ENCODE results near the gene RESF1. TPM values are rescaled to one million over a fixed set of nuclear protein-coding genes. Genes with fewer than 3 reads are reported as not detected.
"Not testable (repeated sequence)": the region's sequence is repeated elsewhere in the genome, so short reads cannot be mapped to it uniquely, and the experiment has no call there.

The RESF1 gene
- total RNA-seq, result 15.4 and 53.4 TPM in 2 replicates
- polyA plus RNA-seq (2012), result 2.3 TPM

DNA sequence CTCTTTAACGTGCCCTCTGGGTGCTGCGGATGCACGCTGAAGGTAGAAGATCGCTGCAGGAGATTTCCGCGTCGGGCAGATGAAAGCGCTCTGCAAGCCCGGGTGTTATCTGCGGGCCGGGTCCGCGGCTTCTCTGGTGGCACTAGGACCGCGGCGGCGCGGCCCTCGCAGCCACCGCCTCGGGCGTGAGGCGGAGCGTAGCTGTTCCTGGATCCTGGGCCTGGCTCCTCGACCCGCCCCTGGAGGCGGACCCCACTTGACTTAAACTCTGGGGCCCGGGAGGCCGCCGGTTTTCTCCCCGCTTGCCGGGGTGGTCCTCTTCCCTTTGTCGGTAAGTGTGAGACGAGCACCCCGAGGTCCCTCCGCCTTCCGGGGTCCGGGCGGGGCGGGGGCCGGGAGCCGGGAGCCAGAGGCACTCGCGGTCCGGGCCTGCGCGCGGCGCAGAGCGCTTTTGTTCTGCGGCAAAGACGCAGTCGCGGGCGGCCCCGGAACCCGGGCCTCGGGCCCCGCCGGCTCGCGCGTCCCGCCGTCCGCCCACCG lies at the start of gene RESF1:
TSS of gene RESF1 (plus strand) at position 255 of the 540 bp plus-strand sequence. CDS start 21,541 bp downstream, outside the sequence.
- peak; percentile 90 for DNase-seq (ENCODE audit: low read depth)

DNA sequence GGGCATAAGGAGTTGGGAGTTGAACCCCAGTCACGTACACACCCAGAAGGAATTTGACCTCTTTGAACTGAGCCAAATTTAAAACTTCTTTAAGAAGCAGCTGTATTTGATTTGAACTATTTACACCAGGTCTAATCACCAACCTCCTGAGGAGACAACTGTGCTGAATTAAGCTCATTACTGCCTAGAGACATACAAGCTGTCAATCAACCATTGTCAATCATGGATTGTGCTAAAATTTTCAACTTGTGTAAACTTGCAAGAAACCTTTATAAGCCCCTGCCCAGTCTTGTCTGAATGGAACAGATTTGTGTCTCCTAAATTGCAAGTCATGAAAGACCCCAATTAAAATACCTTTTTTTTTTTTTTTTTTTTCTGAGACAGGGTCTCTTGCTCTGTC lies 44.3 kb upstream of the RESF1 start:
- no peak for DNase-seq (ENCODE audit: low read depth)

DNA sequence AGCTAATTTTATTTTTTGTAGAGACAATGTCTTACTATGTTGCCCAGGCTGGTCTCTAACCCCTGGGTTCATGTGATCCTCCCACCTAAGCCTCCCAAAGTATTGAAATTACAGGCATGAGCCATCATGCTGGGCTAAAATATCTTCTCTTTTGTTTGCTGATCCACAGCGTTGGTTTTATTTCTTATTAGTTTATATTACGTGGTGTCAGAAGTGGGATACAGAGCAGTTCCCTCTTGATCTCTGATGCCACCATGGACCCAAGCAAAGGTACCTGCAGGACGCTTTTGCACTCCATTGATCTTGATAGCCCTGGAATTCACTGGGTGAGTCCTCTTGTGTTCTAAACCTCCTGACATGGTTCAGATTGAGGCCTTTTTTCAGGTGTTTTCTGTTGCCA lies 43.8 kb upstream of the RESF1 start:
- DNase-seq (ENCODE audit: low read depth), result no peak

- peak; percentile 18 for DNase-seq (ENCODE audit: low read depth)
Observed at GRCh38 chr12:31922341-31923062, 36.7 kb upstream of the RESF1 start.

DNA sequence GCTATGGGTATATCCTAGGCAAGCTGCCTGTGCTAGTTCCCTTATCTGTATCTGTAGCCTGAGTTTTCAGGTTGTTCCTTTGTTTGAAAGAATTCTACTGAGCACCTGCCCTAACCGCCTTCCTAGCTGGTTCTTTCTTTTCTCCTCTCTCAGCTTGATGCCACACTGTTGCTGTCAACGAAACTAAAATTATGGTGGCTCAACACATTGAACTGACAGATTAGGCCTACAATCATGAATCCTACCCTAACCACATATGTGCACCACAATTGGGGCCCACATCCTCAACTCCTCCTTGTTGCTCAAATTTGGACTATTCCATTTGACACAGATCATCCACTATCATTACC lies 36.2 kb upstream of the RESF1 start:
- DNase-seq (ENCODE audit: low read depth), result no peak

DNA sequence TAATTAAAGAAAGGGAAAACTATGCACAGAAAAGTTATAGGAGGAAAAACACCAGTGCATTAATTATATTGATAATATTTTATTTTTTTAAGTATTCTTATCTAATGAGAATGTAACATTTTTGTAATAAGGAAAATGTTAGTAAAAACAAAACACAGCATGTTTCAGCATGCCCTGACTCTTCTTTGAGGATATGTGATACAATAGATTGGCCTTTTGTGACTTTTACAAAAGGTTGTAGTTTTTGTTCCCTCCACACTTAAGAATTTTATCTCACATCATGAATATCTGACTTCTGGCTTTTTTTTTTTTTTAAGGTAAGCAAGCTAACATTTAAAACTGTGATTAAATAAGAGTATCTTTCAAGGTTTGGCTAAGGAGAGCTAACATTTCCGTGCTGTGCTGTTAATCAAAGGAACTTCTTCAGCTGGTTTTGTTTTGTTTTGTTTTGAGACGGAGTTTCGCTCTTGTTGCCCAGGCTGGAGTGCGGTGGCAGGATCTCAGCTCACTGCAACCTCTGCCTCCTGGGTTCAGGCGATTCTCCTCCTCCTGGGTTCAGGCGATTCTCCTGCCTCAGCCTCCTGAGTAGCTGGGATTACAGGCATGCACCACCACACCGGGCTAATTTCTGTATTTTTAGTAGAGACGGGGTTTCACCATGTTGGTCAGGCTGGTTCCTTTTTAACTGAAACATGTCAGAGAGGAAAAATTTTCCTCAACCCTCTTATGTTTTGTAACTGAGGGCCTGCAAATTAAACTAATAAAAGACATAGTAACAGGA lies 30.8 kb upstream of the RESF1 start:
- DNase-seq (ENCODE audit: low read depth), result no peak

DNA sequence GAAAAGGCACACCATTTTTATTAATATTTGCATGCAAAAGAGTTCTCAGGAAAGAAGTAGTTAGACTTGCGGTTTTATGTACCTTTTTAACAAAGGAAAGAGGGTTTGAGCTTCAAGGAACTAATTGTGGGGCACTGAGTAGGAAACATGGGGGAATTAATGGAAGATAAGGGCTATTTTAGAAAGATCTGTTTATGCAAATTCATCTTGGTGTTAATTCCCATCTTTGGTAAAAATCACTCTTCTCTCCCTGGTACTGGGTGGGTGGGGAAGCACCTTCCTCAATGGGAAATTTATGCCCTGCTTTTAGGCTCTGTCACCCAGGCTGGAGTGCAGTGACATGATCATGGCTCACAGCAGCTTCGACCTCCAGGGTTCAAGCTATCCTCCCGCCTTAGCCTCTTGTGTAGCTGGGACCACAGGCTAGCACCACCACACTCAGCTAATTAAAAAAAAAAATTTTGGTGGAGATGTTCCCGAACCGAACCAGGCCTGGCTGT lies 30.1 kb upstream of the RESF1 start:
- DNase-seq (ENCODE audit: low read depth), result no peak

- DNase-seq (ENCODE audit: low read depth), result no peak
Observed at GRCh38 chr12:31931796-31932715, 27.2 kb upstream of the RESF1 start.

DNA sequence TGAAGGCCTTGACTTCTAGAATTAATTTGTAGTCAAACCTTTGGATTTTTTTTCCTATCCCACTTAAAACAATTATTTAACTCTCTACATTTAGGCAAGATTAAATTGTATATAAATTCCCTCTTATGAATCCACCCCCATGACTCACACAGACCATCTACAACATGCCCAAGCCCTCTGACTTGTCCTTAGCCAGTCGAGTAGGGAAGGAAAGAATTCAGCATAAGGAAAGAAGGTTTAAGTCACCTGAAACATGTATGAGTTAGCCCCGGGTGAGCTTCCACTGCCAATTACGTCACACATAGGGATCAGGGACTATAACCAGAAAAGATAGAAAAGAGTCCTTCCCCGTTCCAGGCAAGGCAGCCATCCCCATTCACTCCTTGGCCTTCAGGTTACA lies 14.9 kb upstream of the RESF1 start:
- DNase-seq (ENCODE audit: low read depth), result no peak

DNA sequence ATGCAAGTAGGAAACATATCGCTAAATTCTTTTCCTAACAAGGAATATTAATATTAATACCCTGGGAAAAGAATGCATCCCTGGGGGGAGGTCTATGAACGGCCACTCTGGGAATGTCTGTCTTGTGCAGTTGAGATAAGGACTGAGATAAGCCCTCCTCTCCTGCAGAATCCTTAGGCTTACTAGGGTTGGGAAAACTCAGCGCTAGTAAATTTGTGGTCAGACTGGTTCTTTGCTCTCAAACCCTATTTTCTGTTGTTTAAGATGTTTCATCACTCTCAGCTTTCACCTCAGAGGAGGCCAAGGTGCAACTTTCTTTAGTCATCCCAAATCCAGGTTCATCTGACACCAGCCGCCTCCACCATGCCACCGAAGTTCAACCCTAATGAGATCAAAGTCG lies 11.2 kb upstream of the RESF1 start:
- DNase-seq (ENCODE audit: low read depth), result no peak

DNA sequence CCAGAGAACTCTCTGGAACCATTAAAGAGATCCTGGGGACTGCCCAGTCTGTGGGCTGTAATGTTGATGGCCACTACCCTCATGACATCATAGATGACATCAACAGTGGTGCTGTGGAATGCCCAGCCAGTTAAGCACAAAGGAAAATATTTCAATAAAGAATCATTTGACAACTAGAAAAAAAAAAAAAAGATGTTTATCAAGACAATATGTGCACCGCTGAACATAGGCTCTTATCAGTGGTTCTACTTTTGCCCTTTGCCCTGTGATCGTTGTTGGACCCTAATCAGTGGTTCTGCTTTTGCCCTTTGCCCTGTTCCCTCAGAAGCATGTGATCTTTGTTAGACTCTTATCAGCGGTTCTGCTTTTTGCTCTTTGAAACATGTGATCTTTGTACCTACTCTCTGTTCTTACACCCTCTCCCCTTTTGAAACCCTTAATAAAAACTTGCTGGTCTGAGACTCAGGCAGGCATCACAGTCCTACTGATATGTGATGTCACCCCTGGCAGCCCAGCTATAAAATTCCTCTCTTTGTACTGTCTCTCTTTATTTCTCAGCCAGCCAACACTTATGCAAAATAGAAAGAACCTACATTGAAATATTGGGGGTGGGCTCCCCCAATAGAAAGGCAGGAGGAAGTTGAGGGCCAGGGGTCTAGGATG lies 10.4 kb upstream of the RESF1 start:
- not testable (repeated sequence) for DNase-seq (ENCODE audit: low read depth)

GRCh38 chr12:31950088-31950487 lies 9.1 kb upstream of the RESF1 start:
- DNase-seq (ENCODE audit: low read depth), result no peak

DNA sequence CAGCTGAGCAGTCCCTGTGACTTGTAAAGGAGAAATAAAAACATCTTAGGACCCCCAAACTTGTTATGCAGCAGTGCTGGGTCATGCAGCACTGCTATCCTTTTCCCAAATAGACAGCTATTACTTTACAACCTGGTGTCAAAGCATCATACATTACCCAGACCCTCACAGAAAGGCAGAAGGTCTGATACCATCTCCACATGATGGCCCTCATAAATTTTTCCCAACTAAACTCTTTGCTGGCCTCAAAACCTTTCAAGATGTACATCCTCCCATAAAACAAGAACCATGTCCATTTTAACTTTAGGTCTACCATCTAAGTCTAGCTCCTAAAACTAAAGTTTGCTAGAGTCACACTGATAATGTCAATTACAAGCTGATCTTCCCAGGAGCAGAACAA lies 8.7 kb upstream of the RESF1 start:
- no peak for DNase-seq (ENCODE audit: low read depth)

DNA sequence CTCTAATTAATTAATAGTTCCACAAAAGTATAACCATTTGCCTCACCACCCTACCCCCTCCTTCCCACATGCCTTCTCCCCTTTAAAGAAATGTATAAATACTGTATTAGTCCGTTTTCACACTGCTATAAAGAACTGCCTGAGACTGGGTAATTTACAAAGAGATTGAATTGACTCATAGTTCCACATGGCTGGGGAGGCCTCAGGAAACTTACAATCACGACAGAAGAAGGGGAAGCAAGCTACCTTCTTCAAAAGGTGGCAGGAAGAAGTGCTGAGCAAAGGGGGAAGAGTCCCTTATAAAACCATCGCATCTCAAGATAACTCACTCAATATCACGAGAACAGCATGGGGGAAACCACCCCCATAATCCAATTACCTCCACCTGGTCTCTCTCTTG lies 8.2 kb upstream of the RESF1 start:
- DNase-seq (ENCODE audit: low read depth), result no peak

DNA sequence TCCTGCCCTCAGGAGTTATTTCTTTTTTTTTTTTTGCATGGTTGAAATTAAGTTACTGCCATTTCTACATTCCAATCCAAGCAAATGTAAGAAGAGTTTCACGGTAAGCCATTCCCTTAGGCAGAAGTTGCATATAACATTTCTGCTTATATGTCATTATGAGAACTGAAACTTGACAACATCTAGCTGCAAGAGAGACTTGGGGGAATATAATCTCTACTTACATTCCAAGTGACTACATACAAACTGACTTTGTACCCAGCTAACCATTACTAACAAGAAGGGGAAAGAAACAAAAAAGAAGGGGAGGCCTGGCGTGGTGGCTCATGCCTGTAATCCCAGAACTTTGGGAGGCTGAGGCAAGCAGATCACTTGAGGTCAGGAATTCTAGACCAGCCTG lies 7.3 kb upstream of the RESF1 start:
- no peak for DNase-seq (ENCODE audit: low read depth)

DNA sequence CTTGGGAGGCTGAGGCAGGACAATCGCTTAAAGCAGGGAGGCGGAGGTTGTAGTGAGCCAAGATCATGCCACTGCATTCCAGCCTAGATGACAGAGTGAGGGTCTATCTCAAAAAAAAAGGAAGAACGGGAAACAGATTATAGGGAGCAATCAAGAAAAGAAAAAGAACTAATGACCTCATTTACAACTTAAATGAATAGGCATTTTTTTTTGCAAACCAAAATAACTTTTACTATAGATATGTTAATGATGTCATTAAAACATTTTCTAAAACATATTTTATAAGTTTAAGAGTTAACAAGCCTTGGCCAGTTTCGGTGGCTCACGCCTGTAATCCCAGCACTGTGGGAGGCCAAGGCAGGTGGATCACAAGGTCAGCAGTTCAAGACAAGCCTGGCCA lies 6.8 kb upstream of the RESF1 start:
- DNase-seq (ENCODE audit: low read depth), result no peak

GRCh38 chr12:31954925-31955858 lies 4.0 kb upstream of the RESF1 start:
- no peak for DNase-seq (ENCODE audit: low read depth)

GRCh38 chr12:31958569-31959160 lies 550 bp upstream of the RESF1 start:
- no peak for DNase-seq (ENCODE audit: low read depth)

GRCh38 chr12:31959701-31960391 lies 631 bp downstream of the RESF1 start:
- DNase-seq (ENCODE audit: low read depth), result peak; percentile 70

Measured in myocyte (in vitro differentiated cells).